ENCODE measurements around the gene SCP2. TPM values are rescaled to one million over a fixed set of nuclear protein-coding genes. Genes with fewer than 3 reads are reported as not detected.

Gene SCP2
- polyA plus RNA-seq, 2 of the 4 experiments (the other 2 are of a cell fraction), result 79.0 to 124 TPM

DNA sequence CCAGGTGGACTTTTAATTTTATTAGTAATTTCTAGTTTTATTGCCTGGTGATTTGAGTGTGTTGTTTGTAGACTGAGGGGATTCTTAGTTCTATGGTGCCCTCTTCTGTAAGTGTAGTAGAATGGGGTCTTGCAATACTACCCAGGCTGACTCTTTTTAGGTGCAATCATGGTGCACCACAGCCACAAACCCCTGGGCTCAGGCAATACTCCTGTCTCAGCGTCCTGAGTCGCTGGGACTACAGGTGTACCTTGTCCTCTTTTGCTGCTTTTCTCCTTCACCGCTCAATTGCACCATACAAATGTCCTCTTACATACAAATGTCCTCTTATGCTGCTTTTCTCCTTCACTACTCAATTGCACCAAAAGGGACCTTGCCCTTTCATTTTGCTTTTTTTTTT is 43.1 kb downstream of the SCP2 start:
- ATAC-seq (peak in 1 of 2 experiments; percentile 61; a peak in 2 of 6 replicates), DNase-seq (ENCODE audit: low read depth in 1 of 2, low spot score in 1 of 2) (peak in 1 of 2 experiments; percentile 20), FAIRE-seq (no peak)
- TF ChIP-seq RAD21 (conservative IDR thresholded peaks at IDR 0.05 in 1 of 2, IDR thresholded peaks at IDR 0.05 in 1 of 2) (peak; percentile 15 to 32; a peak in 2 of 5 replicates), RNF2 (IDR thresholded peaks at IDR 0.05; ENCODE audit: borderline replicate concordance, low read depth) (no peak), MAZ (IDR thresholded peaks at IDR 0.05; ENCODE audit: borderline replicate concordance, low read depth, low read length) (no peak), RCOR1 (IDR thresholded peaks at IDR 0.05; ENCODE audit: low read depth, low read length) (no peak)
- H3K9me3 ChIP-seq, result no peaks in the 10 kb centered on the region
- 88% methylated on average over 3 of the region's 3 CpGs for WGBS (ENCODE audit: missing lambda C conversion rate)
- H3K27ac ChIP-seq, result no peak overlapping the region
- H3K4me1 ChIP-seq, result no peaks in the 10 kb centered on the region
- CTCF ChIA-PET, result no interaction called here
- no peak overlapping the region for H3K4me3 ChIP-seq
- POLR2A ChIA-PET, result no interaction called here
- no peak overlapping the region for H3K4me2 ChIP-seq

DNA sequence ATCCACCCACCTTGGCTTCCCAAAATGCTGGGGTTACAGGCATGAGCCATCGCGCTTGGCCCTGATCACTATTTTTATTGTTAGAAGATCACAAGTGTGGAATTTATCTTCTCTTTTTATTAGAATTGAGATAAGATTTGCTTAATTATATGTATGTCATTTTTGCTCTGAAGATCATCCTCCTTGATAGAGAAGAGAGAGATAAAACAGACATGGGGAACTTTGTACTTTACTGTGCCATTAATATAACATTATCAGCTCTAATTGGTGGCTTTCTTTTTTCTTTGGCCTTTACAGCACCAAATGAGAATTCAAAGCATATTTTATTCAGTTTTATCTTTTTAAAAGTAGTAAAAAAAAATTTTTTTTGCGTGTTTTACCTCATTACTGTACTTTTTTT is 46.8 kb downstream of the SCP2 start:
- FAIRE-seq, result no peak
- WGBS (ENCODE audit: missing lambda C conversion rate), result 96% methylated on average over 3 of the region's 3 CpGs
- CTCF ChIA-PET, result no interaction called here
- Histone ChIP-seq H3K4me3 (no peak overlapping the region), H3K27ac (no peak overlapping the region), H3K4me2 (no peak overlapping the region), H3K4me1 (no peaks in the 10 kb centered on the region), H3K9me3 (no peaks in the 10 kb centered on the region)
- POLR2A ChIA-PET, result no interaction called here
- TF ChIP-seq EHMT2 (IDR thresholded peaks at IDR 0.05; ENCODE audit: low read depth) (no peak), HOXA7 (CRISPR knock-in tag; IDR thresholded peaks at IDR 0.05) (no peak), NR3C1 (IDR thresholded peaks at IDR 0.05) (no peak), CHD4 (IDR thresholded peaks at IDR 0.05; ENCODE audit: borderline replicate concordance) (no peak), MAZ (IDR thresholded peaks at IDR 0.05; ENCODE audit: borderline replicate concordance, low read depth, low read length) (no peak), ZC3H11A (IDR thresholded peaks at IDR 0.05) (no peak), RNF2 (IDR thresholded peaks at IDR 0.05; ENCODE audit: borderline replicate concordance, low read depth) (no peak), CBX2 (IDR thresholded peaks at IDR 0.05; ENCODE audit: borderline replicate concordance, low read depth) (no peak), JUNB (IDR thresholded peaks at IDR 0.05) (no peak), KDM1A (IDR thresholded peaks at IDR 0.05; ENCODE audit: low read depth) (no peak), POLR2A (IDR thresholded peaks at IDR 0.05; ENCODE audit: low read length) (no peak), JUN (IDR thresholded peaks at IDR 0.05) (no peak), CBX8 (IDR thresholded peaks at IDR 0.05) (no peak)
- TF ChIP-seq, protein P1, sequence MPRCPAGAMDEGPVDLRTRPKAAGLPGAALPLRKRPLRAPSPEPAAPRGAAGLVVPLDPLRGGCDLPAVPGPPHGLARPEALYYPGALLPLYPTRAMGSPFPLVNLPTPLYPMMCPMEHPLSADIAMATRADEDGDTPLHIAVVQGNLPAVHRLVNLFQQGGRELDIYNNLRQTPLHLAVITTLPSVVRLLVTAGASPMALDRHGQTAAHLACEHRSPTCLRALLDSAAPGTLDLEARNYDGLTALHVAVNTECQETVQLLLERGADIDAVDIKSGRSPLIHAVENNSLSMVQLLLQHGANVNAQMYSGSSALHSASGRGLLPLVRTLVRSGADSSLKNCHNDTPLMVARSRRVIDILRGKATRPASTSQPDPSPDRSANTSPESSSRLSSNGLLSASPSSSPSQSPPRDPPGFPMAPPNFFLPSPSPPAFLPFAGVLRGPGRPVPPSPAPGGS (IDR thresholded peaks at IDR 0.05), result no peak
- TF ChIP-seq, protein P2, sequence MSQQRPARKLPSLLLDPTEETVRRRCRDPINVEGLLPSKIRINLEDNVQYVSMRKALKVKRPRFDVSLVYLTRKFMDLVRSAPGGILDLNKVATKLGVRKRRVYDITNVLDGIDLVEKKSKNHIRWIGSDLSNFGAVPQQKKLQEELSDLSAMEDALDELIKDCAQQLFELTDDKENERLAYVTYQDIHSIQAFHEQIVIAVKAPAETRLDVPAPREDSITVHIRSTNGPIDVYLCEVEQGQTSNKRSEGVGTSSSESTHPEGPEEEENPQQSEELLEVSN (IDR thresholded peaks at IDR 0.05; ENCODE audit: borderline replicate concordance, low read depth), result no peak
- TF ChIP-seq, protein P3, sequence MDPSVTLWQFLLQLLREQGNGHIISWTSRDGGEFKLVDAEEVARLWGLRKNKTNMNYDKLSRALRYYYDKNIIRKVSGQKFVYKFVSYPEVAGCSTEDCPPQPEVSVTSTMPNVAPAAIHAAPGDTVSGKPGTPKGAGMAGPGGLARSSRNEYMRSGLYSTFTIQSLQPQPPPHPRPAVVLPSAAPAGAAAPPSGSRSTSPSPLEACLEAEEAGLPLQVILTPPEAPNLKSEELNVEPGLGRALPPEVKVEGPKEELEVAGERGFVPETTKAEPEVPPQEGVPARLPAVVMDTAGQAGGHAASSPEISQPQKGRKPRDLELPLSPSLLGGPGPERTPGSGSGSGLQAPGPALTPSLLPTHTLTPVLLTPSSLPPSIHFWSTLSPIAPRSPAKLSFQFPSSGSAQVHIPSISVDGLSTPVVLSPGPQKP (IDR thresholded peaks at IDR 0.05; ENCODE audit: low read depth, low read length), result no peak
- ATAC-seq, result no peak
- DNase-seq (ENCODE audit: low read depth in 1 of 2, low spot score in 1 of 2), result no peak

DNA sequence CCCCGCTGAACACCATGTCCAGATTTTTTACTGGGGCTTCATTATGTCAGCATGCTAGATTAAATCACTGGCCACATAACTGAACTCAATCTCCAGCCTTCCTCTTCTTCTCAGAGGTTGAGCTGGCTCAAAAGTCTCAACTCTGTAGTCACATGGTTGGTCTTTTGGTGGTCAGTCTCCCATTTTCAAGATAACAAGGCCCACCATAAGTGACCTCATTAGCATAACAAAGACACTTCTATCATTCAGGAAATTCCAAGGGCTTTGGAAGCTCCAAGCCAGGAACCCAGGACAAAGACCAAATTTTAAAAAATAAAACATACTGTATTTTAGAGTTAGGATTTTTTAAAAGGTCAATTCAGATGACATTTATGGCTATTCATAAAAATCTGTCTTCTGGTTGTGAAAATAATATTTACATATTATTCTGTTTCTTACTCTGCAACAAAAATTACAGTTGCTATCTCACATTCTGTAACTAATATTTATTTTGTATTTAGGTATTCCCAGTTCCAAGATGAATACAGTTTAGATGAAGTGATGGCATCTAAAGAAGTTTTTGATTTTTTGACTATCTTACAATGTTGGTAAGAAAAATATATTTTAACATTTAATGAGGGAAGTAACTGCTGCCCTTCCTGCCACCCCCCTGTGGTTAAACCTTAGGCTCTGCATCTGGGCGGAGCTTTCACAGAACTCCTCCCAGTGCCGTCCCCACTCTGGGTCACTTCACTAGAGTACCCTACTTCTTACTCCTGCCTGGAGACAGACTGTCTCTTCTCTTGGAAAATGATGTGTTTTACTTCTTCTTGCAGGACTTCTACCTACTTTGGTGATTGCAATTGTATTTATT is 49.3 kb downstream of the SCP2 start:
- Histone ChIP-seq H3K4me1 (no peaks in the 10 kb centered on the region), H3K9me3 (no peaks in the 10 kb centered on the region), H3K4me3 (no peak overlapping the region), H3K4me2 (no peak overlapping the region), H3K27ac (no peak overlapping the region)
- FAIRE-seq, result no peak
- no peak for DNase-seq (ENCODE audit: low read depth in 1 of 2, low spot score in 1 of 2)
- ChIA-PET POLR2A (no interaction called here), CTCF (no interaction called here)
- ATAC-seq, result no peak
- 92% methylated on average over 3 of the region's 3 CpGs for WGBS (ENCODE audit: missing lambda C conversion rate)
- no peak for TF ChIP-seq HOXA7 (CRISPR knock-in tag; IDR thresholded peaks at IDR 0.05)
- TF ChIP-seq PHF8 (IDR thresholded peaks at IDR 0.05; ENCODE audit: borderline replicate concordance, low read depth), result no peak
- TF ChIP-seq KDM5A (IDR thresholded peaks at IDR 0.05), result no peak
- TF ChIP-seq, protein P4, sequence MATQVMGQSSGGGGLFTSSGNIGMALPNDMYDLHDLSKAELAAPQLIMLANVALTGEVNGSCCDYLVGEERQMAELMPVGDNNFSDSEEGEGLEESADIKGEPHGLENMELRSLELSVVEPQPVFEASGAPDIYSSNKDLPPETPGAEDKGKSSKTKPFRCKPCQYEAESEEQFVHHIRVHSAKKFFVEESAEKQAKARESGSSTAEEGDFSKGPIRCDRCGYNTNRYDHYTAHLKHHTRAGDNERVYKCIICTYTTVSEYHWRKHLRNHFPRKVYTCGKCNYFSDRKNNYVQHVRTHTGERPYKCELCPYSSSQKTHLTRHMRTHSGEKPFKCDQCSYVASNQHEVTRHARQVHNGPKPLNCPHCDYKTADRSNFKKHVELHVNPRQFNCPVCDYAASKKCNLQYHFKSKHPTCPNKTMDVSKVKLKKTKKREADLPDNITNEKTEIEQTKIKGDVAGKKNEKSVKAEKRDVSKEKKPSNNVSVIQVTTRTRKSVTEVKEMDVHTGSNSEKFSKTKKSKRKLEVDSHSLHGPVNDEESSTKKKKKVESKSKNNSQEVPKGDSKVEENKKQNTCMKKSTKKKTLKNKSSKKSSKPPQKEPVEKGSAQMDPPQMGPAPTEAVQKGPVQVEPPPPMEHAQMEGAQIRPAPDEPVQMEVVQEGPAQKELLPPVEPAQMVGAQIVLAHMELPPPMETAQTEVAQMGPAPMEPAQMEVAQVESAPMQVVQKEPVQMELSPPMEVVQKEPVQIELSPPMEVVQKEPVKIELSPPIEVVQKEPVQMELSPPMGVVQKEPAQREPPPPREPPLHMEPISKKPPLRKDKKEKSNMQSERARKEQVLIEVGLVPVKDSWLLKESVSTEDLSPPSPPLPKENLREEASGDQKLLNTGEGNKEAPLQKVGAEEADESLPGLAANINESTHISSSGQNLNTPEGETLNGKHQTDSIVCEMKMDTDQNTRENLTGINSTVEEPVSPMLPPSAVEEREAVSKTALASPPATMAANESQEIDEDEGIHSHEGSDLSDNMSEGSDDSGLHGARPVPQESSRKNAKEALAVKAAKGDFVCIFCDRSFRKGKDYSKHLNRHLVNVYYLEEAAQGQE (IDR thresholded peaks at IDR 0.05), result no peak
- TF ChIP-seq ESRRA (IDR thresholded peaks at IDR 0.05; ENCODE audit: borderline replicate concordance, low read length), result no peak
- TF ChIP-seq BHLHE40 (IDR thresholded peaks at IDR 0.05; ENCODE audit: low read depth, low read length), result no peak
- TF ChIP-seq, protein P5, sequence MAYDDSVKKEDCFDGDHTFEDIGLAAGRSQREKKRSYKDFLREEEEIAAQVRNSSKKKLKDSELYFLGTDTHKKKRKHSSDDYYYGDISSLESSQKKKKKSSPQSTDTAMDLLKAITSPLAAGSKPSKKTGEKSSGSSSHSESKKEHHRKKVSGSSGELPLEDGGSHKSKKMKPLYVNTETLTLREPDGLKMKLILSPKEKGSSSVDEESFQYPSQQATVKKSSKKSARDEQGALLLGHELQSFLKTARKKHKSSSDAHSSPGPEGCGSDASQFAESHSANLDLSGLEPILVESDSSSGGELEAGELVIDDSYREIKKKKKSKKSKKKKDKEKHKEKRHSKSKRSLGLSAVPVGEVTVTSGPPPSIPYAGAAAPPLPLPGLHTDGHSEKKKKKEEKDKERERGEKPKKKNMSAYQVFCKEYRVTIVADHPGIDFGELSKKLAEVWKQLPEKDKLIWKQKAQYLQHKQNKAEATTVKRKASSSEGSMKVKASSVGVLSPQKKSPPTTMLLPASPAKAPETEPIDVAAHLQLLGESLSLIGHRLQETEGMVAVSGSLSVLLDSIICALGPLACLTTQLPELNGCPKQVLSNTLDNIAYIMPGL (CRISPR knock-in tag; IDR thresholded peaks at IDR 0.05; ENCODE audit: borderline replicate concordance), result no peak
- TF ChIP-seq JUNB (IDR thresholded peaks at IDR 0.05), result no peak
- TF ChIP-seq, protein P6, sequence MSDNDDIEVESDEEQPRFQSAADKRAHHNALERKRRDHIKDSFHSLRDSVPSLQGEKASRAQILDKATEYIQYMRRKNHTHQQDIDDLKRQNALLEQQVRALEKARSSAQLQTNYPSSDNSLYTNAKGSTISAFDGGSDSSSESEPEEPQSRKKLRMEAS (IDR thresholded peaks at IDR 0.05), result no peak
